Common myeloid progenitor, CD34-positive (primary cell): ENCODE data around the gene RAB44.

Experiments
- CTCF ChIA-PET: fragments of 350-600 bp; sonication (Branson Sonifier 250); formaldehyde crosslinking; loops from one replicate; lab custom pipeline; 2021; ENCODE audit warnings: antibody characterized with exemption; lab: Charles Lee
- POLR2A ChIA-PET: fragments of 350-600 bp; sonication (Branson Sonifier 250); formaldehyde crosslinking; loops from one replicate; lab custom pipeline; 2021; ENCODE audit warnings: antibody characterized with exemption; lab: Charles Lee
- DNase-seq, 3 donors: peaks; one replicate each; pipeline versions ENCODE4 v3.0.0 to v3.0.0-alpha.2; 2013
- H3K27ac ChIP-seq, 2 experiments: 1 replicate in 1 of 2; 2 replicates in 1 of 2; pipeline ENCODE4 v1.7.0; 2013; ENCODE audit warnings: inconsistent platforms in 2 of 2, low read length in 2 of 2, mild to moderate bottlenecking in 2 of 2, low read depth in 1 of 2, moderate library complexity in 1 of 2; ENCODE audit not compliant: severe bottlenecking in 2 of 2, insufficient read depth in 1 of 2, poor library complexity in 1 of 2
- H3K27me3 ChIP-seq, 5 experiments: replicated peaks in 2 of 5; 1 replicate in 3 of 5; 2 replicates in 2 of 5; pipeline versions ENCODE4 v1.6.1 to v1.7.0; 2013; ENCODE audit warnings: low read length in 4 of 5, mild to moderate bottlenecking in 2 of 5, moderate library complexity in 2 of 5, inconsistent platforms in 1 of 5; ENCODE audit not compliant: insufficient read depth in 5 of 5, control insufficient read depth in 4 of 5
- H3K36me3 ChIP-seq, 4 experiments: 1 replicate in 2 of 4; 2 replicates in 2 of 4; pipeline versions ENCODE4 v1.6.1 to v1.7.0; 2013; ENCODE audit warnings: low read length in 3 of 4, control low read depth in 1 of 4, mild to moderate bottlenecking in 1 of 4; ENCODE audit not compliant: control insufficient read depth in 4 of 4, insufficient read depth in 4 of 4
- H3K4me1 ChIP-seq, 4 experiments: 1 replicate in 3 of 4; 2 replicates in 1 of 4; pipeline versions ENCODE4 v1.6.1 to v1.7.1; 2013; ENCODE audit warnings: low read length in 3 of 4, mild to moderate bottlenecking in 3 of 4, control low read depth in 1 of 4, inconsistent platforms in 1 of 4, moderate library complexity in 1 of 4; ENCODE audit not compliant: control insufficient read depth in 4 of 4, insufficient read depth in 4 of 4; ENCODE audit errors: control extremely low read depth in 1 of 4
- H3K4me3 ChIP-seq, 7 experiments: 1 replicate in 4 of 7; 2 replicates in 3 of 7; pipeline versions ENCODE4 v1.5.1 to v1.7.0; 2013; ENCODE audit warnings: mild to moderate bottlenecking in 7 of 7, low read length in 6 of 7, moderate library complexity in 6 of 7, inconsistent platforms in 2 of 7, low read depth in 2 of 7, control low read depth in 1 of 7; ENCODE audit not compliant: insufficient read depth in 4 of 7, control insufficient read depth in 1 of 7; ENCODE audit errors: extremely low read depth in 1 of 7
- H3K9me3 ChIP-seq, 5 experiments: 1 replicate in 4 of 5; 2 replicates in 1 of 5; pipeline versions ENCODE4 v1.6.1 to v1.7.1; 2013; ENCODE audit warnings: low read length in 4 of 5, mild to moderate bottlenecking in 2 of 5, inconsistent platforms in 1 of 5, low read depth in 1 of 5, moderate library complexity in 1 of 5; ENCODE audit not compliant: control insufficient read depth in 4 of 5, insufficient read depth in 2 of 5; ENCODE audit errors: control extremely low read depth in 1 of 5
- WGBS: methylation state at CpG from one replicate; pipeline ENCODE4 v1.1.5; 2013; ENCODE audit not compliant: insufficient coverage; 5-methylcytosine and 5-hydroxymethylcytosine counted together

RAB44 gene

GRCh38 chr6:36776167-36776566 lies 78.5 kb downstream of the RAB44 start:
- no peak for DNase-seq
- Histone ChIP-seq H3K4me1 (peaks cover 2 to 33% (median 10%) of the 10 kb centered on the region in 4 experiments), H3K9me3 (no peaks in the 10 kb centered on the region), H3K27ac (no peak overlapping the region), H3K4me3 (no peak overlapping the region), H3K36me3 (no peaks in the 10 kb centered on the region), H3K27me3 (peaks cover 0 to 5% (median 0%) of the 10 kb centered on the region in 5 experiments)
- POLR2A ChIA-PET = no interaction called here
- WGBS = 100% methylated on average over 1 of the region's 5 CpGs
- CTCF ChIA-PET = interaction anchor here (0.5 to 1.6 kb wide), 6 partner anchors 9 to 77 kb away, joined by 3 to 7 read pairs (median 3); no protein-coding TSS in a partner anchor

- H3K9me3 ChIP-seq = no peaks in the 10 kb centered on the region
- ChIA-PET CTCF (interaction anchor here (3.7 to 5.7 kb wide), 2 partner anchors 11 to 73 kb away, joined by 30 to 59 read pairs; no protein-coding TSS in a partner anchor), POLR2A (no interaction called here)
- no peak overlapping the region for H3K27ac ChIP-seq
- peaks cover 0 to 5% (median 0%) of the 10 kb centered on the region in 5 experiments for H3K27me3 ChIP-seq
- 52% methylated on average over 4 of the region's 5 CpGs for WGBS
- peaks cover 4 to 28% (median 10%) of the 10 kb centered on the region in 4 experiments for H3K4me1 ChIP-seq
- no peaks in the 10 kb centered on the region for H3K36me3 ChIP-seq
- DNase-seq = peak in 2 of 3 donors; percentile 24 to 31
- H3K4me3 ChIP-seq = no peak overlapping the region
These were observed 80.2 kb downstream of the RAB44 start for GRCh38 chr6:36777801-36778200.

- ChIA-PET CTCF (interaction anchor here (0.8 to 5.7 kb wide), 5 partner anchors 12 to 423 kb away, joined by 3 to 59 read pairs (median 3); no protein-coding TSS in a partner anchor), POLR2A (no interaction called here)
- Histone ChIP-seq H3K36me3 (no peaks in the 10 kb centered on the region), H3K4me3 (no peak overlapping the region), H3K27ac (no peak overlapping the region), H3K9me3 (no peaks in the 10 kb centered on the region), H3K4me1 (peaks cover 4 to 28% (median 10%) of the 10 kb centered on the region in 4 experiments), H3K27me3 (peaks cover 0 to 5% (median 0%) of the 10 kb centered on the region in 5 experiments)
- 100% methylated on average over 4 of the region's 5 CpGs for WGBS
- DNase-seq = no peak
These were observed 81.6 kb downstream of the RAB44 start for GRCh38 chr6:36779227-36779626.

- DNase-seq = peak; percentile 28 to 83 (median 79)
- ChIA-PET CTCF (interaction anchor here (0.6 to 5.7 kb wide), 9 partner anchors 13 to 374 kb away, joined by 3 to 59 read pairs (median 4); no protein-coding TSS in a partner anchor), POLR2A (interaction anchor here (0.6 to 1.3 kb wide), 2 partner anchors 11 to 708 kb away, joined by 3 to 4 read pairs; no protein-coding TSS in a partner anchor)
- peaks cover 0 to 5% (median 0%) of the 10 kb centered on the region in 5 experiments for H3K27me3 ChIP-seq
- no peaks in the 10 kb centered on the region for H3K9me3 ChIP-seq
- peaks cover 4 to 28% (median 10%) of the 10 kb centered on the region in 4 experiments for H3K4me1 ChIP-seq
- H3K36me3 ChIP-seq = no peaks in the 10 kb centered on the region
- no peak overlapping the region for H3K27ac ChIP-seq
- no peak overlapping the region for H3K4me3 ChIP-seq
- 55% methylated on average over 5 of the region's 11 CpGs for WGBS
These were observed 83.0 kb downstream of the RAB44 start for GRCh38 chr6:36780442-36781177.

GRCh38 chr6:36781669-36782068 lies 84.0 kb downstream of the RAB44 start:
- no peaks in the 10 kb centered on the region for H3K9me3 ChIP-seq
- WGBS = 90% methylated on average over 4 of the region's 8 CpGs
- no peak overlapping the region for H3K27ac ChIP-seq
- no peaks in the 10 kb centered on the region for H3K36me3 ChIP-seq
- CTCF ChIA-PET = interaction anchor here (0.7 to 5.7 kb wide), 11 partner anchors 11 to 166 kb away, joined by 3 to 59 read pairs (median 5); no protein-coding TSS in a partner anchor
- no peaks in the 10 kb centered on the region for H3K27me3 ChIP-seq
- H3K4me3 ChIP-seq = no peak overlapping the region
- POLR2A ChIA-PET = interaction anchor here (1.3 kb wide), 1 partner anchor 12 kb away, joined by 3 read pairs; no protein-coding TSS in a partner anchor
- H3K4me1 ChIP-seq = peaks cover 4 to 28% (median 10%) of the 10 kb centered on the region in 4 experiments
- no peak for DNase-seq
